Upper lobe of right lung (tissue), 1 donor: Measurements from ENCODE around the gene ZNF302. TPM values are rescaled to one million over a fixed set of nuclear protein-coding genes. Genes with fewer than 3 reads are reported as not detected.

Source experiments
- ATAC-seq: fragments of 200-7000 bp; cut with Tn5 transposase; one replicate; pipeline ENCODE4 v1.9.1; 2020; ENCODE audit warnings: mild to moderate bottlenecking, moderate library complexity
- DNase-seq: peaks from one replicate; pipeline ENCODE4 v3.0.0-alpha.2; 2020
- H3K27ac ChIP-seq: fragments of 200-600 bp; one replicate; pipeline ENCODE4 v1.8.0; 2022
- H3K27me3 ChIP-seq: fragments of 200-600 bp; one replicate; pipeline ENCODE4 v1.8.0; 2022; ENCODE audit warnings: mild to moderate bottlenecking
- H3K36me3 ChIP-seq: fragments of 200-600 bp; one replicate; pipeline ENCODE4 v1.8.0; 2022
- H3K4me1 ChIP-seq: fragments of 200-600 bp; one replicate; pipeline ENCODE4 v1.8.0; 2022
- H3K4me3 ChIP-seq: fragments of 200-600 bp; one replicate; pipeline ENCODE4 v1.8.0; 2022; ENCODE audit warnings: mild to moderate bottlenecking
- H3K9me3 ChIP-seq: fragments of 200-600 bp; one replicate; pipeline ENCODE4 v1.8.0; 2022
- CTCF ChIP-seq: fragments of 200-600 bp; IDR thresholded peaks from one replicate; pipeline ENCODE4 v1.8.0; 2022; ENCODE audit warnings: antibody characterized with exemption
- intact Hi-C: fragments of 100-400 bp; cut with DNase I; formaldehyde crosslinking; loops from one replicate; pipeline ENCODE4 v1.11.0; 2022
- long read RNA-seq: library from polyadenylated mRNA; unstranded; transcript quantifications from one replicate; pipeline ENCODE4 v2.0.0, GENCODE V29; 2021
- total RNA-seq: library from RNA; stranded (reverse); fragmentation: NEBNext Ultra II Directional; extraction: Animal tissue kit (Norgen Biotek cat#: 25700); gene quantifications from one replicate; pipeline ENCODE4 v1.2.1, GENCODE V29; 2021
- donor health status: DM: no; HTN: yes; CAD: no; lungs with severe emphysema.

The ZNF302 gene
- total RNA-seq = 28.2 TPM
- long read RNA-seq, transcript ZNF302-201 (5 exons, 2,590 nt) = major isoform, 18 of 60 reads
- long read RNA-seq, transcript ZNF302-203 (5 exons, 2,600 nt) = minor isoform, 8 of 60 reads
- long read RNA-seq, partial matches to known transcripts = 7 of 60 reads
- long read RNA-seq, other reads (novel, unspliced or antisense) = 20 of 60 reads

GRCh38 chr19:34677386-34678084 is at the start of gene ZNF302:
TSS of gene ZNF302 (plus strand) at chr19:34677678. CDS start at chr19:34678805, 1,127 bp downstream.
- intact Hi-C loops = no loop called here
- peak; percentile 98 for ATAC-seq
- DNase-seq = peak; percentile 99
- H3K4me1 ChIP-seq = peaks cover 14% of the 10 kb centered on the region
- peak within 1 kb of the TSS; percentile 100 for H3K27ac ChIP-seq
- peak within 1 kb of the TSS; percentile 85 for H3K4me3 ChIP-seq
- H3K9me3 ChIP-seq = peaks cover 15% of the 10 kb centered on the region
- no peak for TF ChIP-seq CTCF
- H3K36me3 ChIP-seq = peaks cover 32% of the 10 kb centered on the region
- no peaks in the 10 kb centered on the region for H3K27me3 ChIP-seq

GRCh38 chr19:34633802-34634201 is 43.7 kb upstream of the ZNF302 start:
- no peak for ATAC-seq
- intact Hi-C loops = no loop called here
- no peaks in the 10 kb centered on the region for H3K9me3 ChIP-seq
- H3K36me3 ChIP-seq = no peaks in the 10 kb centered on the region
- no peaks in the 10 kb centered on the region for H3K4me1 ChIP-seq
- H3K27ac ChIP-seq = no peak overlapping the region
- no peak for TF ChIP-seq CTCF
- H3K27me3 ChIP-seq = no peaks in the 10 kb centered on the region
- no peak overlapping the region for H3K4me3 ChIP-seq
- DNase-seq = no peak

- Histone ChIP-seq H3K27me3 (no peaks in the 10 kb centered on the region), H3K9me3 (no peaks in the 10 kb centered on the region), H3K27ac (no peak overlapping the region), H3K36me3 (no peaks in the 10 kb centered on the region), H3K4me3 (no peak overlapping the region), H3K4me1 (no peaks in the 10 kb centered on the region)
- DNase-seq = no peak
- peak; percentile 83 for TF ChIP-seq CTCF
- intact Hi-C loops = loop anchor here (5.0 kb wide), 1 partner anchor 73 kb away; no protein-coding TSS in a partner anchor
- ATAC-seq = peak; percentile 84
Observed at GRCh38 chr19:34639491-34640085, 37.9 kb upstream of the ZNF302 start.

- Histone ChIP-seq H3K4me1 (no peaks in the 10 kb centered on the region), H3K27me3 (no peaks in the 10 kb centered on the region), H3K4me3 (no peak overlapping the region), H3K9me3 (no peaks in the 10 kb centered on the region), H3K27ac (no peak overlapping the region), H3K36me3 (no peaks in the 10 kb centered on the region)
- no peak for DNase-seq
- intact Hi-C loops = no loop called here
- ATAC-seq = no peak
- TF ChIP-seq CTCF = no peak
Observed at GRCh38 chr19:34642241-34642640, 35.2 kb upstream of the ZNF302 start.

- DNase-seq (no peak), ATAC-seq (peak; percentile 28)
- no peaks in the 10 kb centered on the region for H3K9me3 ChIP-seq
- TF ChIP-seq CTCF = no peak
- no peak overlapping the region for H3K27ac ChIP-seq
- no peak overlapping the region for H3K4me3 ChIP-seq
- H3K27me3 ChIP-seq = no peaks in the 10 kb centered on the region
- H3K4me1 ChIP-seq = no peaks in the 10 kb centered on the region
- H3K36me3 ChIP-seq = no peaks in the 10 kb centered on the region
- intact Hi-C loops = no loop called here
Observed at GRCh38 chr19:34644991-34645461, 32.5 kb upstream of the ZNF302 start.
